ENCODE results near the gene HBE1. TPM values are rescaled to one million over a fixed set of nuclear protein-coding genes. Genes with fewer than 3 reads are reported as not detected.

The HBE1 gene
- total RNA-seq, 1 experiment from 2014 or later = 3.2 TPM

- TF ChIP-seq TCF7L2 (IDR thresholded peaks at IDR 0.05; ENCODE audit: low read depth, low read length) (no peak), SIN3A (IDR thresholded peaks at IDR 0.05; ENCODE audit: borderline replicate concordance, insufficient read depth, low read depth, low read length) (no peak), POLR2AphosphoS5 (IDR thresholded peaks at IDR 0.05; ENCODE audit: low read depth, low read length) (no peak), CTCF (IDR thresholded peaks at IDR 0.05) (no peak)
- TF ChIP-seq, protein P1, sequence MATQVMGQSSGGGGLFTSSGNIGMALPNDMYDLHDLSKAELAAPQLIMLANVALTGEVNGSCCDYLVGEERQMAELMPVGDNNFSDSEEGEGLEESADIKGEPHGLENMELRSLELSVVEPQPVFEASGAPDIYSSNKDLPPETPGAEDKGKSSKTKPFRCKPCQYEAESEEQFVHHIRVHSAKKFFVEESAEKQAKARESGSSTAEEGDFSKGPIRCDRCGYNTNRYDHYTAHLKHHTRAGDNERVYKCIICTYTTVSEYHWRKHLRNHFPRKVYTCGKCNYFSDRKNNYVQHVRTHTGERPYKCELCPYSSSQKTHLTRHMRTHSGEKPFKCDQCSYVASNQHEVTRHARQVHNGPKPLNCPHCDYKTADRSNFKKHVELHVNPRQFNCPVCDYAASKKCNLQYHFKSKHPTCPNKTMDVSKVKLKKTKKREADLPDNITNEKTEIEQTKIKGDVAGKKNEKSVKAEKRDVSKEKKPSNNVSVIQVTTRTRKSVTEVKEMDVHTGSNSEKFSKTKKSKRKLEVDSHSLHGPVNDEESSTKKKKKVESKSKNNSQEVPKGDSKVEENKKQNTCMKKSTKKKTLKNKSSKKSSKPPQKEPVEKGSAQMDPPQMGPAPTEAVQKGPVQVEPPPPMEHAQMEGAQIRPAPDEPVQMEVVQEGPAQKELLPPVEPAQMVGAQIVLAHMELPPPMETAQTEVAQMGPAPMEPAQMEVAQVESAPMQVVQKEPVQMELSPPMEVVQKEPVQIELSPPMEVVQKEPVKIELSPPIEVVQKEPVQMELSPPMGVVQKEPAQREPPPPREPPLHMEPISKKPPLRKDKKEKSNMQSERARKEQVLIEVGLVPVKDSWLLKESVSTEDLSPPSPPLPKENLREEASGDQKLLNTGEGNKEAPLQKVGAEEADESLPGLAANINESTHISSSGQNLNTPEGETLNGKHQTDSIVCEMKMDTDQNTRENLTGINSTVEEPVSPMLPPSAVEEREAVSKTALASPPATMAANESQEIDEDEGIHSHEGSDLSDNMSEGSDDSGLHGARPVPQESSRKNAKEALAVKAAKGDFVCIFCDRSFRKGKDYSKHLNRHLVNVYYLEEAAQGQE (IDR thresholded peaks at IDR 0.05; ENCODE audit: insufficient read depth in 1 of 2, low read depth in 2 of 2, low read length in 1 of 2) = no peak
- in situ Hi-C loops (cut with HindIII; ENCODE audit: low pct_unique_long_range_greater_than_20kb, low sequenced_read_pairs) = no loop called here
- no peak for DNase-seq (ENCODE audit: low read depth, low spot score)
- H3K36me3 ChIP-seq (ENCODE audit: control insufficient read depth, insufficient read depth, low read length) = no peaks in the 10 kb centered on the region
- ChIA-PET POLR2A (no interaction called here), CTCF (no interaction called here)
- no peaks in the 10 kb centered on the region for H3K27me3 ChIP-seq (ENCODE audit: control insufficient read depth, insufficient read depth, low read length)
- H3K27ac ChIP-seq (ENCODE audit: low read length) = no peak overlapping the region
- no TSS peak for BruUV-seq (replicated peaks)
- H3K4me1 ChIP-seq (ENCODE audit: control insufficient read depth, insufficient read depth, low read length) = no peaks in the 10 kb centered on the region
- no peaks in the 10 kb centered on the region for H3K9me3 ChIP-seq (ENCODE audit: control insufficient read depth, insufficient read depth, low read depth, low read length)
- ATAC-seq = no peak
- H3K4me3 ChIP-seq (ENCODE audit: low read depth in 2 of 2, low read length in 2 of 2) = no peak overlapping the region
- intact Hi-C loops (cut with micrococcal nuclease; ENCODE audit: unreplicated experiment) = loop anchor here (10.0 kb wide), 1 partner anchor 1102 kb away; no protein-coding TSS in a partner anchor
Observed at GRCh38 chr11:5286351-5286750, 16.6 kb upstream of the HBE1 start.

DNA sequence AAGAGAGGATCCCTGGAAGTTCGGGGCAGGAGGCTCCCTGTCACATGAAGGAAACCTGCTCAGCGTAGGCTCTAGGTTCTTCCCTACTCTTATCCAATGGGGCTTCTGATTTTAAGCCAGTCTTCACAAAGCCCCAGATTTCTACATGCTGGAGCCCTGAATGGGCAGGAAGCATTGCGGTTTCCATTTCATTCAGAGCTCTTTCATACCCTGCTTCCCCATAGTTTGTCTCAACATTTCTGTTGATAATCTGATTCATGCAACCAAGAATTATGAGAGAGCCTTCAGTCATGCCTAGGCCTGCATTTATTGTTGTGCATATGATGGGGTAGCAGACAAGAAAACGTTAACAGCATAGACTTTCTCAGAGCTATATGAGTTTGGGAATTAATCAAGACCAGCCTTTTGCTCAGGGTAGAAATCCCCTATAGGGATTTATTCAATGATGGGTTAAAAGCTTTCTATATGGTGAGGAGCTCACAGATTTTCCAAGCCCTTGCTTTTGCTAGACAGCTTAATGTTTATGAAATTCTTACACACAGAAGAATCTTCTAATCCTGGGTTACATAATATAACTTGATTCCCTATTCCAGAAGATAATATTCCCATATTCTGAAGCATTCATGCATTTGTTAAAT lies 16.1 kb upstream of the HBE1 start:
- no TSS peak for BruUV-seq (replicated peaks)
- CTCF ChIA-PET = no interaction called here
- in situ Hi-C loops (cut with HindIII; ENCODE audit: low pct_unique_long_range_greater_than_20kb, low sequenced_read_pairs) = no loop called here
- TF ChIP-seq SIN3A (IDR thresholded peaks at IDR 0.05; ENCODE audit: borderline replicate concordance, insufficient read depth, low read depth, low read length) = no peak
- TF ChIP-seq POLR2AphosphoS5 (IDR thresholded peaks at IDR 0.05; ENCODE audit: low read depth, low read length) = no peak
- TF ChIP-seq, protein P1 (IDR thresholded peaks at IDR 0.05; ENCODE audit: insufficient read depth in 1 of 2, low read depth in 2 of 2, low read length in 1 of 2) = no peak
- no peak for TF ChIP-seq CTCF (IDR thresholded peaks at IDR 0.05)
- no peak for TF ChIP-seq TCF7L2 (IDR thresholded peaks at IDR 0.05; ENCODE audit: low read depth, low read length)
- H3K4me1 ChIP-seq (ENCODE audit: control insufficient read depth, insufficient read depth, low read length) = no peaks in the 10 kb centered on the region; the same call in 1 of the 2 replicates
- no peaks in the 10 kb centered on the region for H3K27me3 ChIP-seq (ENCODE audit: control insufficient read depth, insufficient read depth, low read length)
- H3K36me3 ChIP-seq (ENCODE audit: control insufficient read depth, insufficient read depth, low read length) = no peaks in the 10 kb centered on the region
- no peaks in the 10 kb centered on the region for H3K9me3 ChIP-seq (ENCODE audit: control insufficient read depth, insufficient read depth, low read depth, low read length)
- POLR2A ChIA-PET = no interaction called here
- no peak for DNase-seq (ENCODE audit: low read depth, low spot score)
- no peak overlapping the region for H3K4me3 ChIP-seq (ENCODE audit: low read depth in 2 of 2, low read length in 2 of 2)
- intact Hi-C loops (cut with micrococcal nuclease; ENCODE audit: unreplicated experiment) = loop anchor here (10.0 kb wide), 1 partner anchor 1101 kb away; no protein-coding TSS in a partner anchor
- no peak overlapping the region for H3K27ac ChIP-seq (ENCODE audit: low read length)
- no peak for ATAC-seq

All from Panc1 (cell line).